ENCODE measurements around the gene DRAXIN.

The DRAXIN gene

DNA sequence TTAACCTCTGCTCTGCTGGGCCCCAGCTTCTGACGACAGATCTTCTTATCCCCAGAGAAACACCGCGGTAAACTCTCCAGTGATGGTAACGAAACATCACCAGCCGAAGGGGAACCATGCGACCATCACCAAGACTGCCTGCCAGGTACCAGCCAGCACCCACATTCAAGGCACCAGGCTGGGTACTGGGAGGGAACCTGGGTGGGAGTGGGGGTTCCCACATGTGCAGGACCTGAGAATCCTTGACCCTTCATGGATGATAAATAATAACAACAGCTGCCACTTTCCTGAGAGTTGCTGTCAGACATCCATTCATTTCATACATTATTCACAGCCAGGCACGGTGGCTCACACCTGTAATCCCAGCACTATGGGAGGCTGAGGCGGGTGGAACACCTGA, 20.8 kb downstream of the DRAXIN start:
- DNase-seq = no peak

DNA sequence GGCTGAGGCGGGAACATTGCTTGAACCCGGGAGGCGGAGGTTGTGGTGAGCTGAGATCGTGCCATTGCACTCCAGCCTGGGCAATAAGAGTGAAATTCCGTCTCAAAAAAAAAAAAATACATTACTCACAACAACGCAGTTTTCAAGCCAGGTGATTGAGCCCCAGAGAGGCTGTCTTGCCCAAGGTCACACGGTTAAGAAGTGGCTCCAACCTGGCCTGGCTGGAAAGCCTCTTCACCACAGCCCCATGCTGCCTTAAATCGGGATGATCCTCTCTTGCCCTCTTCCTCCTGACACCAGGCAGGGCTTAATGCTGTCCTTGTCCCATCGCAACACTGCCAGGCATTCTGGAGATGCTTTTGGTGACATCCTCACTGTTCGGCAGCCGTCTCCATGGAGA, 21.6 kb downstream of the DRAXIN start:
- DNase-seq = no peak

DNA sequence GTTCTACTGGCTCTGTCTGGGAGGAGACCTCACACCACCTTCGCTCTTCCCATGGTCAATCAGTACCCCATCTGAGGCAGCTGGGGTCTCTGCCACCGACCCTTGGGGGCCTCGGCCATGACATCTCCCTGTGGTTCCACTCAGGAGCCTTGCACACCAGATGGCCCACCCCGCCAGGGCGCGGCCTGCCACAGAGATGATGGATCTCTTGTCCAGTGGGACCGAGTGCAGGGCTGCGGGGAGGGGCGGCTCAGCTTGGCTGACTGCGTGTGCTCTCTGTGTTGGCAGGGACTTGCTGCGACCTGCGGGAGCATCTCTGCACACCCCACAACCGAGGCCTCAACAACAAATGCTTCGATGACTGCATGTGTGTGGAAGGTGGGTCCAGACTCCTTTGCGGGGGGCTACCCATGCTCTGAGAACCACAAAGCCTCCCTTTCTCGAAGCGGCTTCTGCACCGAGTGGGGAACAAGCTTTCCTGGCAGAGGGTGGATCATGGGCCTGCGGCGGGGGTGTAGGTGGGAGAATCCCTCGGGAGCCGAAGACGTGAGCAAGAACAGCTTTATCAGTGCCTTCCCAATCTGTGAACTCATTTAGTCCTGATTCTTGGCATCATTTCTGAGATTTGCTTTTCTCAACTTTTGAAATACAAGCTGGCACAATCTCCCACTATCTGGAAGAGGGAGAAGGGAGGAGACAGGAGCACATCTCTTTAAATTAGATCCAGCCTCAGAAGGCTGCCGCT, 23.5 kb downstream of the DRAXIN start:
- no peak for DNase-seq

DNA sequence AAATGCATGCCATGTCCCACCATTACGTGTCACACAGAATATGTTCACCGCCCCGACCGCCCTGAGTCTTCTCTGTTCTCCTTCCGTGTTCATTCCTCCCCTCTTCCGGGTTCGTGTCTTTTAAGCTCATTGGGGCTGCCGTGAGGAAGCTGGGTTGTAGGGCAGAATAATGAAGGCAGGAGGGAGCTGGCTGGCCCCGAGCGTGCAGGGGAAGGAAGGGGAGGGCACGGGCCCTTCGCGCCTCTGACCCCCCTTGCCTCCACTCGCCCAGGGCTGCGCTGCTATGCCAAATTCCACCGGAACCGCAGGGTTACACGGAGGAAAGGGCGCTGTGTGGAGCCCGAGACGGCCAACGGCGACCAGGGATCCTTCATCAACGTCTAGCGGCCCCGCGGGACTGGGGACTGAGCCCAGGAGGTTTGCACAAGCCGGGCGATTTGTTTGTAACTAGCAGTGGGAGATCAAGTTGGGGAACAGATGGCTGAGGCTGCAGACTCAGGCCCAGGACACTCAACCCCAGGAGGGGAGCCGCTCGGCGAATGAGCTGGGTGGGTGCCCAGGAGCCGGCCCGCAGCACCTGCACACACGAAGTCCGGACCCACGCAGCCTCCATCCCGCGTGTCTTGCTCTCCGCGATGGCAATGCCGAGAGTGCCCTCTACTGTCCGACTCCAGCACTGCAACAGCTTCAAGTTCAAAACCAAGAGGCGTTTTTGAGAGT, 28.0 kb downstream of the DRAXIN start:
- DNase-seq = peak; percentile 90

DNA sequence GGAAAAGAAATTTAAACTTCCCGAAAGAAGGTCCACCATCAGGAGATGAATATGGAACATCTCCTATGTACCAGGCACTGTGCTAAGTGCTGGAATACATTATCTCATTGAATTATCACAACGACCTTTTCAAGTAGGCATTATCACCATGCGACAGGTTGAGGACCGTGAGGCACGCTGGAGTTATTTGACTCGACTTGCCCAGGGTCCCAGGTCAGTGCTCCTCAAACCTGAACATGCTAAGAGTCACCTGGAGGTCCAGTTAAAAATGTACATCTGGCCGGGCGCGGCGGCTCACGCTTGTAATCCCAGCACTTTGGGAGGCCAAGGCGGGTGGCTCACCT, 28.5 kb downstream of the DRAXIN start:
- no peak for DNase-seq

DNA sequence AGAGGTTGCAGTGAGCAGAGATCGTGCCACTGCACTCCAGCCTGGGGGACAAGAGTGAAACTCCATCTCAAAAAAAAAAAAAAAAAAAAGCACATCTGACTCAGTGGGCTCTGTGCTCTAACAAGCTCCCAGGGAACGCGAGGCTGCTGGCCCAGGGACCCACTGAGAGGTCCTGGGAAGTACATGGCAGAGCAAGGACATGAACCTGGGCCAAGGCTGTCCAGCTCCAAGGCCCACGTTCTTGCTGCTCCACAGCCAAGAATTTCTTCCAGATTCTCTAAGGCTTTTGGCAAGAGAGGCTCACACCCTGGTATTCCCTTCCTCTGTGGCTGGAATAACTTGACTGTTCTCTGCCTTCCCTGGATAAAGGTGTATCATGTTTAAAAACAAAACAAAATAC, 29.0 kb downstream of the DRAXIN start:
- DNase-seq = no peak

DNA sequence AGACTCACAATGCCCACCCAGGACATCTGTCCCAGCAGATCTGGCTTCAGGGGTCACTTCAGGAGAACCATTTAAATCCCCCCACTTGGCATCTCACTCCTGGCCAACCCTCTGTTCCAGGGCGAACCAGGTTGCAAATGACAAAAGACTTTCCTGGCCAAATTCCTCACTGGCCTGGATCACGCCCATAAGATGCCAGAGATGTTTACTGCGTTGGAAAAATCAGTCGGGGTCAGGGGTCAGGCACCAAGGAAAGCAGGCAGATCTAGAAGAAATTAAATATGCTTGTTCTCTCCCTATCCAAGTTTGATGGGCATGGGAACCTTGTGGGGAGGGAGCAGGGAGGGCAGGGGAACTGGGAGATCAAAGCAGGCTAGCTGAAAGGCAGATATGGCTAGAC, 29.8 kb downstream of the DRAXIN start:
- DNase-seq = no peak

DNA sequence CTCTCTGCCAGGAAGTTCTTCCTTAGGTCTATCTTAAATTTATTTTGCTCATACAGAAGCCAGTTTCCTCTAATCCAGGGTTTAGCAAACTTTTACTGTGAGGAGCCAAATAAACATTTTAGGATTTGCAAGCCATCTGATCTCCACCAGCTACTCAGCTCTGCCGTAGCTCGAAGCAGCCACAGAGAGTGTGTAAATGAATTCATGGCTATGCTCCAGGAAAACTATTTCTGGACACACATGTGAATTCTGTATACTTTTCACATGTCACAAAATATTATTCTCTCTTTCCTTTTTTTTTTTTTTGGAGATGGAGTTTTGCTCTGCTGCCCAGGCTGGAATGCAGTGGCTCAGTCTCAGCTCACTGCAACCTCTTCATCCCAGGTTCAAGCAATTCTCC, 31.0 kb downstream of the DRAXIN start:
- no peak for DNase-seq

DNA sequence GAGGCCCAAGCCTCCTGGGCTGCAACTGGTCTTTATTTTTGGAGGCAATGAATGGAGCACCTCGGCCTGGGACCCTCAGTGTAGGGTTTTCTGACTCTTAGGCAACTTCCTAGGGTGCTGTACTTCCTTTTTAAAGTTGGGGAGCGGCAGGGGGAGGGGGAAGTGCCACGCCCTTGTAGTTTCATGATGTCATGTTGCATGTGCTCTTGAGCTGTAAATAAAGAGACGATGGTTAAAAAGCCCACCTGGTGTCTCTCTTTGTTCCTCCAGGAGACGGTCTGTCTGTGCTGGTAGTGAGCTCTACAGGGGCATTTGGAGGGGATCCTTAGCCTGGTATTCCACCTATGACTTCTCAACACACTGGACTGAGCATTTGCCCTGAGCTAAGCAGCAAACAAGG, 34.1 kb downstream of the DRAXIN start:
- no peak for DNase-seq

DNA sequence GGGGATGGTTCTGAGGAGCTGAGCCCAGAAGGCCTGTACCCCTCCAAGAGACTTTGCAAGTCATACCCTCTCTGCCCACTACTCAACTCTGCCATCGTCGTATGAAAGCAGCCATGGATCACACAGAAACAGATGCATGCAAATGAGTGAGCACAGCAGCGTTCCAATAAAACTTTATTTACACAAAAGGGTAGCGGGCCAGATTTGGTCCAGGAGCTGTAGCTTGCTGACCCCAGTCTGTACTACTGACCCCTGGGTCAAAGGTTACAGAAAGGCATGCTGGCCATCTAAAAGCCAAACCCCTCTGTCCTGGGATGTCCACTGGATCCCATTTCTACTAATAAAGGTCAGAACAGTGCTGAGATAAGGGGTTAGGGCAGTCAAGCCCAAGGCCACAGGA, 35.6 kb downstream of the DRAXIN start:
- DNase-seq = no peak

DNA sequence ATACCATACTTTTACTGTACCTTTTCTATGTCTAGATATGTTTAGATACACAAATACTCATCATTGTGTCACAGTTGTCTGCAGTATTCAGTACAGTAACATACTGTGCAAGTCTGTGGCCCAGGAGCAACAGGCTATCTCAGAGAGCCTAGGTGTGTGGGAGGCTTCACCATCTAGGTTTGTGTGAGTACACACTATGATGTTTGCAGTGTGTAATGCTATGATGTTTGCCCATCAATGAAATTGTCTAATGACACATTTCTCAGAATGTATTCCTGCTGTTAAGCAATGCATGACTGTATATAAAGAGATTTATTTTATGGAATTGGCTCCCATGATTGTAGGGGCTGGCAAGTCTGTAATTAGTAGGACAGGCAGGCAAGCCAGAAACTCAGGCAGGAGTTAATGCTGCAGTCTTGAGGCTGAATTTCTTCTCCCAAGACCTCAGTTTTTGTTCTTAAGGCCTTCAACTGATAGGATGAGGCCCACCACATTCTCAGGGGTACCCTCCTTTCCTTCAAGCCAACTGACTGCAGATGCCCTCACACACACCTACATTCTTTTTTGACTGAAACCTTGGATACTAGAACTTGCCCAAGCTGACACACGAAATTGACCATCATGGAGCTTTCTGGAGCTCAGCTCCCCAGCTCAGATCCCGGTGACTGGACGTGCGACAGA, 36.8 kb downstream of the DRAXIN start:
- DNase-seq = no peak

DNA sequence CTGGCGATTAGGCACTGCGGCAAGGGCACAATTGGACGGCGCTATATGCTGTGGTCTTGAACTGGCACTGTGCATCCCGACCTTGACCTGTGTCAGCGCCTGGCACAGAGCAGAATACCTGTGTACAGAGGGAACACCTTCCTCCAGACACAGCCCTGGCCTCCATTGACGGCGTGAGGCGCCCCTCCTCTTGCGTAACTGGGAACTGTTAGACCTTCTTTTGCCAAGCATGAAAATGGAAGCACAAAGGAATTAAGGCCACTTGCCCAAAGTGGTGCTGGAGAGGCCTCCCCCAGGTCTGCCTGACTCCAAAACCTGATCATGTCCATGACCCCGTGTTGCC, 37.6 kb downstream of the DRAXIN start:
- no peak for DNase-seq

DNA sequence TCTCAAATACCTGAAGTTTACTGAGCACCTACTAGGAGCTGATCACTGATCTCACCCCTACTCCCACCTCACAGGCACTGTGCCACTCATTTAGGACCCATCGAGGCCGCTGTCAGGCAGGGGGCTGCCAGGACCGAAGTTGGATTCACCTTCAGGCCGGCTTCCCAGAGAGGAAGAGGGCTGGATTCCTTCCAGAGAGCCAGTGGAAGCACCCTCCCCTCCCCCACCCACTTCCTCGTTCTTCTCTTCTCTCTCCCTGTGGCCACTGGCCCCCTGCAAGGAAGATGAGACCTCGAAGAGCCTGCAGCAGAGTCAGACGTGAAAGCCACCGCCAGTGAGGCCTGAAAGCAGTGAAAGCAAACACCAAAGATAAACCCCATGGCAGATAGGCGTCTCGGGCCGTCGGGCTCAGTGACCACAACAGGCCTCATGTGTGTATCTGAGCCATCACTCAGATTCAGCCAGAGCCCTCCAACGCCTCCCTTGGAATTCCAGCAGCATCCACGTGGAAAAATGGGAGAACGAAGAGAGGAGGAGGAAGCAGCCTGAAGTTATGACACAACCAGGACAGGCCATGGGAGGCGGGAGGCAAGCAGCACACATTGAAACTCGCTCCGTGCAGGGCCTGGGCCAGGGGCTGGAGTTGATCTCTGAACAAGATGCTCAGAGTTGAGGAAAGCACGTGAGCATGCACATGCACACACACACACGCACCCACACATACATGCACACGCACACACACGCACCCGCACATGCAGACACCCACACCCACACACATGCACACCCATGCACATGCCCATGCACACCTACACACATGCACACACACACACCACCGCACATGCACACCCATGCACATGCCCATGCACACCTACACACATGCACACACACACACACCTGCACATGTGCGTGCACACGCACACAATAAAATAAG, 38.3 kb downstream of the DRAXIN start:
- no peak for DNase-seq

DNA sequence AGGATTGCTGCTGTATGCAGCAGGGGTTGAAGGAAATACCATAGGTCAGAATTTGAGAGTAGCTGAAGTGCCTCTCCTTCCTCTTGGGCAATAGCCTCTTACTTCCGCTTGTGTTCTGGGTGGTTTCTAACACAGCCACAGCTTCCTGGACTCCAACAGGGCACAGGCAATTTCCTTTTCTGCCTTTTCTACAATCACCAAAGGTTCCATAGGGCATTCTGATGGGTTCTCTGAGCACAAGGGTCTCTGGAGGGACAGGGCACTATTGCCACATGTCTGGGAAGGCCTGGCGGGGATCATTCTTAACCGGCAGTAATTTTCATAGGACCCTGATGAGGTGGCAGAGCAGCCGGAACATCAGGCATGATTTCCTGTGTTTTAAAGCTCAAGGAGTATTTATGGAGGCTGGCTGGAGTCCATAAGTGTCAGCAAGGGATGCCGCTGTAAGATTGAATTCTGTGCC, 39.0 kb downstream of the DRAXIN start:
- DNase-seq = no peak

DNA sequence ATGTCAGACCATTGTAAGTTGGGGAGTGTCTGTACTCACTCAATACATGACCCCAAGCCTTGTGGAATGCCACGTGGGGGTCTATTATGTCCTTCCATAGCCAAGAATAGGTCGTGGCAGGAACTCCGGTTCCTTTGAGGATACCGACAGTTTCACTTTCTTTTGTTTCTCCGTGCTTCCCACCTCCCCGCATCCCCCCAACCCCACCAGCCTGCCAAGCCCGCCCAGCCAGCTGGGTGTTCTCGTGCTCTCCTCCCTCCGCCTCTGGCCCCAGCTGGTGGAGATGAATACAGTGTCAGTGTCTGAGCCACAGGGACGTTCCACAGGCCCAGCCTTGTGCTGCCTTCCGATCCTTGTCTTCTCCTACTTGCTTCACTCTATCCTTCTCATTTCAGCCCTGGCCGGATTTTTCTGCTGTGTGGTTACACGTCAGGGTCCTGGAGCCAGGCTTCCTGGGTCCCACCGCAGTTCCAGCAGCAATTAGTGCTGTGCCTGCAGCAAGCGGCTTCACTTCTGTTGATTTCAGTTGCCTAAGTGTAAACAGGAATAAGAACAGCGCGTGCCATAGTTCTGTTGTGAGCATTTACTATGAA, 40.3 kb downstream of the DRAXIN start:
- no peak for DNase-seq

DNA sequence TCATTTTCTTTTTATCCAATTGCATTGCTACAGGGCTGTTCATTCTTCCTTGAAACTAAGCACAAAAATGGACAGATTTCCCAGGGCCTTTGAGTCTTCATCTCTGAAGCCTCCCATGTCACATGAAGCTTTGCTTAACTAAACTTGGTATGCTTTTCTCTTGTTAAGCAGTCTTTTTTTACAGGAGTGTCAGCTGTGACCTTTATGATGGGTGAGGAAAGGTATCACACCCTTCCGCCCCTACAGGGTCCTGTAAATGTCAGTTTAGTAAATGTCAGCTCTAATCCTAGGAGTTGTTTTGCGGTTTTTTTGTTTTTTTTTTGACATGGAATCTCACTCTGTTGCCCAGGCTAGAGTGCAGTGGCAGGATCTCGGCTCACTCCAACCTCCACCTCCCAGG, 41.8 kb downstream of the DRAXIN start:
- no peak for DNase-seq

DNA sequence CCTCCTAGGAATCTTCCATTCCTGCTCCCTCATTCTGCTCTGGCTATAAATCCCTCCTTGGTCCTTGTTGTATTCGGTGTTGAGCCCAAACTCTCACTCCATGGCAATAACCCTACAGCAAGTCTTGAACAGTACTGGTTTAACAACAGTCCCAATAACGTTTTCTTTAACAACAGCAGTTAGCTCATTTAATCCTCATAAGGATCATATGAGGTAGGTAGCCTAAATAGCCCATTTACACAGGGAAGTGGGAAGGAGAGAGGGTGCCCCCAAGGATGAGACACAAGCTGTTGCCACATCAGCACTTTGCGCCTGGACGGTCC, 44.0 kb downstream of the DRAXIN start:
- no peak for DNase-seq

DNA sequence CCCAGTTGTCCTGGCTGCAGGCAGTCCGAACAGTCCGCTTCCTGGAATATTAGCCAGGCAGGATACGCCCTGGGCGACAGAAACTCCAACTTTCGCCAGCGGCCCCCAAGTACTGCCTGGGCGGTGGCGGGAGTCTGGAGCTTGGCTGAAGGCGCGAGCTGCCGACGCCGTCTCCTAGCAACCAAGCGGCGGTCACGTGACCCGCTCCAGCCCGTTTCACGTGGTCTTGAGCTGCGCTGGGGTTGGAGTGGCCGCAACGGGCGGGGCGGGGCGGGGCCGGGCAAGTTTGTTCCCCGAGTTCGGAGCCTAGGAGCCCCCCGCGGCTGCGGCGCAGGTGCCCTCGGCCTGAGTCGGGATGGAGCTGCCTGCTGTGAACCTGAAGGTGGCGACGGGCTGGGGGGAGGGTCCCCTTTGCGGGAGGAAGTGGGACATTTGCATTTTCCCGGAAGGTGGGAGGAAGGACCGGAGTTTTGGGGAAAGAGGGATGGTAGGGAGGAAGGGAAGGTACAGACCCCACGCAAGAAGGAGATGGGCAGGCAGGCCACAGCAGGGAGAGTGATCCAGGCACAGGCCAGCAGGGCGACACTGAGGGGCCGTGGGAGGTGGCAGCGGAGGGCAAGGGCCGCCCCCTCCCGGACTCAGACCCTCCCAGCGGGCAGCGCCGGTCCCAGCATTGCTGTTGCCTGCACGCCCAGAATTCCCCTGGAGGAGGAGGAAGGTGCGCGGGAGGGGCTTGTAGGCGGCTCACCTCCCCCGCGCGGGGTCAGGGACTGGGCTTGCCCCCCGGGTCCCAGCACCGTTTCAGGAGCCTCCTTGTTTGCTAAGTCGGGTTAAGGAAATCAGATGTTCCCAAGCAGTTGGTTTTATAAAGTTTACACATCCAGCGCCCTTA, 44.6 kb downstream of the DRAXIN start, which contains the start of gene AGTRAP:
AGTRAP (plus strand) TSS at position 283 of the 892 bp plus-strand sequence; CDS start at position 356, 73 bp downstream.
- peak; percentile 83 for DNase-seq

DNA sequence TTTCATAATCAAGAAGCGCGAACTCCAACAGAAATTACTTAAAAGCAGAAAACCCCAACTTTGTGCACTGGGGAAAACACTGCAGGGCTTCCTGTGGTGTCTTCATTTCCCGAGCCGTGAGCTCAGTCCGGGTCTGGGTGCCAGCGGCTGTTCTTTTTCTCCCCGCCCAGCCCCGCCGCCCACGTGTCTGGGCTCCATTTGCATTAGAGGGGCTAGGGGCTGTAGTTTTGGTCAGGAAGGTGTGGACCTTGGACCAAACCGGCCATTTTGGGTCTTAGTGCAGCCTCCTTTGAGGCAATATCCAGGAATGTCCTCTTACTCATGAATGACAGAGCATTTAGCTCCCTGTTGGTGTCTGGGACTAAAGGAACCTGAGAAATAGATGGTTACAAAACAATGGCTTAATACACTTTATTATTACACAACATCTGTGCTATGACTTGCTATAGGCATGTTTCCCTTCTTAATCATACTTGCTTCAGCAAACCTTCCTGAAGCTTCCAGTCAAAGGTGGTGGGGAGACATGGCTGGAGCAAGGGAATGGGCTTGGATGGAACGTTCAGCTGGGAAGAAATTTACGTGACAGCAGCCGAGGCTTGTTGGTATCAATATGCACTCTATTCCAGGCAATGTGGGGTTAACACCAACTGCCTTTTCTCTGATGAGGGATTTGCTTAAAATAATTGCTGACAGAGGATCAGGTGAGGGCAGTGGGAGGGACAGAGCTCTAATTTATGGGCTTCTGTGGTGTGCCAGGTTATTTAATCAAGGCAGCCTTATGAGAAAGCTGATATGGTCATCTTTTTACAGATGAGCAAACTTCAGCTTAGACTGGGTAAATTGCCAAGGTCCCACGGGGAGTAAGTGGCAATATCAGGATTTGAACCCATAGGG, 45.5 kb downstream of the DRAXIN start:
- peak; percentile 40 for DNase-seq

DNA sequence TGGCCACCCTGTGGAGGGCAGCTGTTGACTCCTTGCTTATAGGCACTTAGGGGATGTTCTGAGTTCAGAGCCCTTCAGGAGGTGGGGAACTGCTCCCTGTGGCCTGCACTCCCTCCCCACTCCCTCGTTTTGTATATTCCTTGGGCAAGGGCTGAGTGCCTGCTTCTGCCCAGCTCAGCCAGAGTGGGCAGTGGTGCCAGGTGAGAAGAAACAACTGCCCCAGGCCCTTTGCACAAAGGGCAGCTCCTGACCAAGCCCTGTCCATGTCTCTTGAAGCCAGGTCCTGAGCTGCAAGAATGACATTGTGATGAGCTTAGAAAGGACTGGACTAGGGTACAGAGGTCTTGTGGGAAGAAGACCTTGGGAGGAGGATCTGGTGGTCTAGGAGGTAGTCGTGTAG, 46.6 kb downstream of the DRAXIN start:
- no peak for DNase-seq

DNA sequence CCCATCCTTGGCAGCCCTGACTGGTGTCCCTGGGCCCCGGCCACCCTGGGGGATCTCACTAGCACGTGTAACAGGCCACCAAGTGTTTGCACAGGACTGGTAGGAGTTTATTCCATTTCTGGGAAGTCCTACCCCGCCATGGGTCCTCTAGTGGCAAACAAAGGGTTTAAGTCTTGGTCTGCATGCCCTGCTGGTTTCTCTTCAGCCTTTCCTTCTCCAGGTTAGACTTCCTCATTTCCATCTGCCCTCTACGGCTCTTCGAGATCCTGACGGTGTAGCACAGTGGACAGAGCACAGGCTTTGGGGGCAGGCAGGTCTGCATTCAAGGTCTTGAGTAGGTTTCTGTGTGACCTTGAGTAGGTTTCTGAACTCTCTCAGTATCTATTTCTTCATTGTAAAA, 47.3 kb downstream of the DRAXIN start:
- no peak for DNase-seq
